WTC11 (cell line): ENCODE measurements around the gene MEIS2. TPM values are rescaled to one million over a fixed set of nuclear protein-coding genes. Genes with fewer than 3 reads are reported as not detected.

ENCODE experiments used
- ATAC-seq: fragments of 200-7000 bp; cut with Tn5 transposase; 2 replicates; pipeline ENCODE4 v1.10.0; 2021; ENCODE audit warnings: mild to moderate bottlenecking, moderate library complexity
- CTCF ChIA-PET: fragments of 300-600 bp; sonication (Branson Sonifier 250); formaldehyde crosslinking; loops from one replicate; lab custom pipeline; 2021; ENCODE audit warnings: antibody characterized with exemption; lab: Charles Lee
- POLR2A ChIA-PET: fragments of 350-600 bp; sonication (Branson Sonifier 250); formaldehyde crosslinking; loops from one replicate; lab custom pipeline; 2021; ENCODE audit warnings: antibody characterized with exemption; lab: Charles Lee
- DNase-seq: peaks from one replicate; pipeline ENCODE4 v3.0.0; 2021; ENCODE audit warnings: low spot score
- H3K27ac Mint-ChIP-seq: 2 replicates; pipeline ENCODE4 v1.8.0; 2021; ENCODE audit warnings: mixed read lengths
- H3K27me3 Mint-ChIP-seq: 2 replicates; pipeline ENCODE4 v1.8.0; 2021; ENCODE audit warnings: low read depth, mild to moderate bottlenecking, moderate library complexity, mixed read lengths
- H3K36me3 Mint-ChIP-seq: 2 replicates; pipeline ENCODE4 v1.8.0; 2021; ENCODE audit warnings: mixed read lengths
- H3K4me1 Mint-ChIP-seq: 2 replicates; pipeline ENCODE4 v1.8.0; 2022; ENCODE audit warnings: mixed read lengths
- H3K4me3 Mint-ChIP-seq: 2 replicates; pipeline ENCODE4 v1.8.0; 2021; ENCODE audit warnings: mild to moderate bottlenecking, moderate library complexity, mixed read lengths
- H3K9me3 Mint-ChIP-seq: 2 replicates; pipeline ENCODE4 v1.8.0; 2021; ENCODE audit warnings: mixed read lengths
- ARID4B ChIP-seq: sonication (generic); formaldehyde crosslinking; IDR thresholded peaks from 2 replicates; pipeline ENCODE4 v1.8.0; 2023; ENCODE audit warnings: missing genetic modification reagents, mild to moderate bottlenecking, borderline replicate concordance
- ERG ChIP-seq: fragments of 250-450 bp; sonication (Bioruptor Pico); IDR thresholded peaks from 2 replicates; pipeline ENCODE4 v1.8.0; 2021; ENCODE audit warnings: mild to moderate bottlenecking
- ETV6 ChIP-seq: sonication (generic); formaldehyde crosslinking; IDR thresholded peaks from 2 replicates; pipeline ENCODE4 v1.8.1; 2022; ENCODE audit warnings: mild to moderate bottlenecking, missing genetic modification reagents
- MLX ChIP-seq: sonication (generic); formaldehyde crosslinking; IDR thresholded peaks from 2 replicates; pipeline ENCODE4 v1.8.1; 2023; ENCODE audit warnings: mild to moderate bottlenecking, missing genetic modification reagents, moderate library complexity
- NFE2L1 ChIP-seq: sonication (generic); formaldehyde crosslinking; IDR thresholded peaks from 2 replicates; pipeline ENCODE4 v1.8.1; 2023; ENCODE audit warnings: missing genetic modification reagents
- TP53 ChIP-seq: sonication (generic); formaldehyde crosslinking; IDR thresholded peaks from 2 replicates; pipeline ENCODE4 v1.8.1; 2023; ENCODE audit warnings: mild to moderate bottlenecking, missing genetic modification reagents
- ZBTB43 ChIP-seq: sonication (generic); formaldehyde crosslinking; IDR thresholded peaks from 2 replicates; pipeline ENCODE4 v1.8.1; 2023; ENCODE audit warnings: mild to moderate bottlenecking, missing genetic modification reagents
- ZMAT4 ChIP-seq: fragments of 250-450 bp; sonication (Bioruptor Pico); IDR thresholded peaks from 2 replicates; pipeline ENCODE4 v1.9.0; 2021; ENCODE audit warnings: mild to moderate bottlenecking
- ZNF263 ChIP-seq: sonication (generic); formaldehyde crosslinking; IDR thresholded peaks from 2 replicates; pipeline ENCODE4 v1.8.1; 2022; ENCODE audit warnings: low read depth, mild to moderate bottlenecking, moderate library complexity, missing genetic modification reagents
- ZNF317 ChIP-seq: sonication (generic); formaldehyde crosslinking; IDR thresholded peaks from 2 replicates; pipeline ENCODE4 v1.8.1; 2023; ENCODE audit warnings: low read depth, mild to moderate bottlenecking, moderate library complexity, missing genetic modification reagents, borderline replicate concordance
- ZNF512 ChIP-seq: sonication (generic); formaldehyde crosslinking; IDR thresholded peaks from 2 replicates; pipeline ENCODE4 v1.8.1; 2022; ENCODE audit warnings: missing genetic modification reagents, borderline replicate concordance
- total RNA-seq: library from RNA; stranded (reverse); gene quantifications from 3 replicates; pipeline ENCODE4 v1.2.3, GENCODE V29; 2021

MEIS2 gene
- total RNA-seq, 1 experiment from 2014 or later: 0.57 TPM

- ChIA-PET CTCF (no interaction called here), POLR2A (interaction anchor here (0.6 kb wide), 1 partner anchor 216 kb away, joined by 9 read pairs; no protein-coding TSS in a partner anchor)
- Mint-ChIP-seq H3K4me3 (peak overlapping the region; percentile 86), H3K36me3 (no peaks in the 10 kb centered on the region), H3K27ac (no peak overlapping the region), H3K9me3 (no peaks in the 10 kb centered on the region), H3K27me3 (peaks cover 80% of the 10 kb centered on the region), H3K4me1 (peaks cover 66% of the 10 kb centered on the region)
- ATAC-seq: no peak
- DNase-seq: no peak
- TF ChIP-seq ZNF263 (CRISPR knock-in tag) (peak; percentile 60; the same call in 1 of the 2 replicates), ZNF512 (no peak)
Observed at GRCh38 chr15:37099319-37100108, 835 bp downstream of the MEIS2 start.

- no peak overlapping the region for H3K27ac Mint-ChIP-seq
- no peaks in the 10 kb centered on the region for H3K9me3 Mint-ChIP-seq
- H3K27me3 Mint-ChIP-seq: peaks cover 78% of the 10 kb centered on the region
- H3K4me1 Mint-ChIP-seq: peaks cover 66% of the 10 kb centered on the region
- TF ChIP-seq ARID4B (CRISPR knock-in tag) (no peak), ZBTB43 (CRISPR knock-in tag) (peak; percentile 80; the same call in 1 of the 2 replicates), NFE2L1 (no peak), TP53 (no peak)
- CTCF ChIA-PET: no interaction called here
- no peak for ATAC-seq
- POLR2A ChIA-PET: no interaction called here
- H3K4me3 Mint-ChIP-seq: peak overlapping the region; percentile 86
- no peak for DNase-seq
- H3K36me3 Mint-ChIP-seq: no peaks in the 10 kb centered on the region
Observed at GRCh38 chr15:37098468-37099318, 1.7 kb downstream of the MEIS2 start.

GRCh38 chr15:37097144-37097919, 3.0 kb downstream of the MEIS2 start:
- TF ChIP-seq ETV6 (CRISPR knock-in tag) (no peak), ERG (CRISPR knock-in tag) (no peak), ZNF317 (CRISPR knock-in tag) (no peak), ZMAT4 (CRISPR knock-in tag) (no peak), MLX (CRISPR knock-in tag) (no peak)
- POLR2A ChIA-PET: interaction anchor here (0.5 to 0.8 kb wide), 6 partner anchors 10 to 328 kb away, joined by 3 to 11 read pairs (median 4); no protein-coding TSS in a partner anchor
- DNase-seq (no peak), ATAC-seq (no peak)
- Mint-ChIP-seq H3K36me3 (no peaks in the 10 kb centered on the region), H3K27me3 (peaks cover 78% of the 10 kb centered on the region), H3K9me3 (no peaks in the 10 kb centered on the region), H3K4me3 (peak overlapping the region; percentile 76), H3K4me1 (peaks cover 67% of the 10 kb centered on the region), H3K27ac (no peak overlapping the region)
- CTCF ChIA-PET: interaction anchor here (0.7 to 4.1 kb wide), 4 partner anchors 214 to 697 kb away, joined by 3 to 18 read pairs (median 3); no protein-coding TSS in a partner anchor
